IMR-90 (cell line): ENCODE data around the gene SUSD1.

Experiments used
- MAZ ChIP-seq: IDR thresholded peaks from 2 replicates; pipeline ENCODE4 v1.6.1; 2012; ENCODE audit warnings: low read depth, mild to moderate bottlenecking, low read length, improper control_type of control experiment, moderate library complexity, borderline replicate concordance
- POLR2A ChIP-seq: IDR thresholded peaks from 2 replicates; pipeline ENCODE4 v1.6.1; 2012; ENCODE audit warnings: mild to moderate bottlenecking, low read depth, low read length
- RAD21 ChIP-seq: IDR thresholded peaks from 2 replicates; pipeline ENCODE4 v1.6.1; 2012; ENCODE audit warnings: low read length, improper control_type of control experiment
- TF ChIP-seq, protein P1 (sequence below): conservative IDR thresholded peaks from 2 replicates; pipeline ENCODE4 v1.5.1; 2012; ENCODE audit warnings: mild to moderate bottlenecking, low read depth, low read length, improper control_type of control experiment

DNA sequence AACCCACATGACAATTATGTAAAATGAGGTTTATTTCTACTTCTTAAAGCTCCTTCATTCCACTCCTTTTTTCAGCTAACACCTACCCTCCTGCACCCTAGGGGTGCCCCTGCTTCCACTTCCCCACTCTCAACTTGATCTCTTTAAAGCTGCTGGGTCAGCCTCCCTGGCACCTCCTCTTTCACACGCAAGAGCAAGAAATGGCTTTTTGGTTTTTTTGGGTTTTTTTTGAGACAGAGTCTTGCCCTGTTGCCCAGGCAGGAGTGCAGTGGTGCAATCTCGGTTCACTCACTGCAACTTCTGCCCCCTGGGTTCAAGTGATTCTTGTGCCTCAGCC is 64.4 kb downstream of the SUSD1 start:
- no peak for TF ChIP-seq RAD21
- TF ChIP-seq, protein P1, sequence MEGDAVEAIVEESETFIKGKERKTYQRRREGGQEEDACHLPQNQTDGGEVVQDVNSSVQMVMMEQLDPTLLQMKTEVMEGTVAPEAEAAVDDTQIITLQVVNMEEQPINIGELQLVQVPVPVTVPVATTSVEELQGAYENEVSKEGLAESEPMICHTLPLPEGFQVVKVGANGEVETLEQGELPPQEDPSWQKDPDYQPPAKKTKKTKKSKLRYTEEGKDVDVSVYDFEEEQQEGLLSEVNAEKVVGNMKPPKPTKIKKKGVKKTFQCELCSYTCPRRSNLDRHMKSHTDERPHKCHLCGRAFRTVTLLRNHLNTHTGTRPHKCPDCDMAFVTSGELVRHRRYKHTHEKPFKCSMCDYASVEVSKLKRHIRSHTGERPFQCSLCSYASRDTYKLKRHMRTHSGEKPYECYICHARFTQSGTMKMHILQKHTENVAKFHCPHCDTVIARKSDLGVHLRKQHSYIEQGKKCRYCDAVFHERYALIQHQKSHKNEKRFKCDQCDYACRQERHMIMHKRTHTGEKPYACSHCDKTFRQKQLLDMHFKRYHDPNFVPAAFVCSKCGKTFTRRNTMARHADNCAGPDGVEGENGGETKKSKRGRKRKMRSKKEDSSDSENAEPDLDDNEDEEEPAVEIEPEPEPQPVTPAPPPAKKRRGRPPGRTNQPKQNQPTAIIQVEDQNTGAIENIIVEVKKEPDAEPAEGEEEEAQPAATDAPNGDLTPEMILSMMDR, result no peak
- no peak for TF ChIP-seq POLR2A
- no peak for TF ChIP-seq MAZ
